OCI-LY3 (cell line): ENCODE measurements around the gene UBAC2.

Experiments used
- H2AFZ ChIP-seq: fragments of 200-600, 300-600 bp; shearing (Covaris generic); 2 replicates; pipeline ENCODE4 v1.6.0; 2014; ENCODE audit warnings: antibody characterized with exemption, low read depth, low read length
- H3K27ac ChIP-seq: fragments of 200-600, 300-600 bp; sonication (generic); 2 replicates; pipeline ENCODE4 v1.5.1; 2014; ENCODE audit warnings: mild to moderate bottlenecking, low read length, moderate library complexity, mixed read lengths
- H3K27me3 ChIP-seq: fragments of 200-600, 300-600 bp; sonication (generic); 2 replicates; pipeline ENCODE4 v1.6.1; 2014; ENCODE audit warnings: low read depth, low read length, mixed read lengths
- H3K36me3 ChIP-seq: fragments of 200-600, 300-600 bp; sonication (generic); replicated peaks from 2 replicates; pipeline ENCODE3; 2014; ENCODE audit warnings: low read depth, low read length, mixed read lengths
- H3K4me1 ChIP-seq: fragments of 300-600, 200-600 bp; sonication (generic); 2 replicates; pipeline ENCODE4 v1.6.1; 2014; ENCODE audit warnings: low read length, mixed read lengths
- H3K4me2 ChIP-seq: fragments of 200-600, 300-600 bp; sonication (generic); 2 replicates; pipeline ENCODE4 v1.6.1; 2014; ENCODE audit warnings: low read length, mixed read lengths
- H3K4me3 ChIP-seq: fragments of 300-600, 200-600 bp; sonication (generic); 2 replicates; pipeline ENCODE4 v1.5.1; 2014; ENCODE audit warnings: antibody characterized with exemption, mild to moderate bottlenecking, low read length, moderate library complexity
- H3K79me2 ChIP-seq: fragments of 300-600, 200-600 bp; shearing (Covaris generic); 2 replicates; pipeline ENCODE4 v1.6.1; 2014; ENCODE audit warnings: mild to moderate bottlenecking, low read length, mixed read lengths
- H3K9ac ChIP-seq: fragments of 300-600, 200-600 bp; shearing (Covaris generic); 2 replicates; pipeline ENCODE4 v1.6.0; 2014; ENCODE audit warnings: mild to moderate bottlenecking, low read length, moderate library complexity
- H3K9me3 ChIP-seq: fragments of 200-600, 300-600 bp; shearing (Covaris generic); 2 replicates; pipeline ENCODE4 v1.6.1; 2014; ENCODE audit warnings: low read length, mixed read lengths; ENCODE audit not compliant: insufficient read depth
- H4K20me1 ChIP-seq: fragments of 200-600, 300-600 bp; sonication (generic); 2 replicates; pipeline ENCODE4 v1.6.1; 2016; ENCODE audit warnings: low read length, mixed read lengths; ENCODE audit not compliant: insufficient read depth
- EZH2phosphoT487 ChIP-seq: fragments of 200-600 bp; shearing (Covaris generic); IDR thresholded peaks from 2 replicates; pipeline ENCODE4 v1.6.1; 2018; ENCODE audit warnings: antibody characterized with exemption, mixed run types, low read depth
- TF ChIP-seq, protein P1 (sequence below): fragments of 200-600, 300-600 bp; sonication (generic); IDR thresholded peaks from 2 replicates; pipeline ENCODE4 v1.5.1; 2014; ENCODE audit warnings: antibody characterized with exemption, low read length, low read depth

UBAC2 gene

GRCh38 chr13:99395436-99395835 is 194.8 kb downstream of the UBAC2 start:
- no peaks in the 10 kb centered on the region for H3K36me3 ChIP-seq
- no peaks in the 10 kb centered on the region for H4K20me1 ChIP-seq
- H3K4me3 ChIP-seq = no peak overlapping the region

GRCh38 chr13:99396446-99396845 is 195.8 kb downstream of the UBAC2 start:
- H2AFZ ChIP-seq = no peak overlapping the region
- H3K4me2 ChIP-seq = no peak overlapping the region
- H3K27ac ChIP-seq = no peak overlapping the region
- H3K4me1 ChIP-seq = no peaks in the 10 kb centered on the region
- no peaks in the 10 kb centered on the region for H4K20me1 ChIP-seq
- no peaks in the 10 kb centered on the region for H3K79me2 ChIP-seq
- H3K9ac ChIP-seq = no peak overlapping the region
- no peaks in the 10 kb centered on the region for H3K36me3 ChIP-seq
- no peak overlapping the region for H3K4me3 ChIP-seq
- no peaks in the 10 kb centered on the region for H3K9me3 ChIP-seq
- TF ChIP-seq EZH2phosphoT487 = no peak
- TF ChIP-seq, protein P1, sequence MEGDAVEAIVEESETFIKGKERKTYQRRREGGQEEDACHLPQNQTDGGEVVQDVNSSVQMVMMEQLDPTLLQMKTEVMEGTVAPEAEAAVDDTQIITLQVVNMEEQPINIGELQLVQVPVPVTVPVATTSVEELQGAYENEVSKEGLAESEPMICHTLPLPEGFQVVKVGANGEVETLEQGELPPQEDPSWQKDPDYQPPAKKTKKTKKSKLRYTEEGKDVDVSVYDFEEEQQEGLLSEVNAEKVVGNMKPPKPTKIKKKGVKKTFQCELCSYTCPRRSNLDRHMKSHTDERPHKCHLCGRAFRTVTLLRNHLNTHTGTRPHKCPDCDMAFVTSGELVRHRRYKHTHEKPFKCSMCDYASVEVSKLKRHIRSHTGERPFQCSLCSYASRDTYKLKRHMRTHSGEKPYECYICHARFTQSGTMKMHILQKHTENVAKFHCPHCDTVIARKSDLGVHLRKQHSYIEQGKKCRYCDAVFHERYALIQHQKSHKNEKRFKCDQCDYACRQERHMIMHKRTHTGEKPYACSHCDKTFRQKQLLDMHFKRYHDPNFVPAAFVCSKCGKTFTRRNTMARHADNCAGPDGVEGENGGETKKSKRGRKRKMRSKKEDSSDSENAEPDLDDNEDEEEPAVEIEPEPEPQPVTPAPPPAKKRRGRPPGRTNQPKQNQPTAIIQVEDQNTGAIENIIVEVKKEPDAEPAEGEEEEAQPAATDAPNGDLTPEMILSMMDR = no peak
- H3K27me3 ChIP-seq = no peaks in the 10 kb centered on the region

More at GRCh38 chr13:99395436-99395835, 194.8 kb downstream of the UBAC2 start:
- Histone ChIP-seq H3K9me3 (no peaks in the 10 kb centered on the region), H3K4me1 (no peaks in the 10 kb centered on the region), H3K27ac (no peak overlapping the region), H3K4me2 (no peak overlapping the region), H2AFZ (no peak overlapping the region), H3K9ac (no peak overlapping the region), H3K27me3 (no peaks in the 10 kb centered on the region), H3K79me2 (no peaks in the 10 kb centered on the region)
- TF ChIP-seq EZH2phosphoT487 = no peak
- TF ChIP-seq, protein P1 = no peak

DNA sequence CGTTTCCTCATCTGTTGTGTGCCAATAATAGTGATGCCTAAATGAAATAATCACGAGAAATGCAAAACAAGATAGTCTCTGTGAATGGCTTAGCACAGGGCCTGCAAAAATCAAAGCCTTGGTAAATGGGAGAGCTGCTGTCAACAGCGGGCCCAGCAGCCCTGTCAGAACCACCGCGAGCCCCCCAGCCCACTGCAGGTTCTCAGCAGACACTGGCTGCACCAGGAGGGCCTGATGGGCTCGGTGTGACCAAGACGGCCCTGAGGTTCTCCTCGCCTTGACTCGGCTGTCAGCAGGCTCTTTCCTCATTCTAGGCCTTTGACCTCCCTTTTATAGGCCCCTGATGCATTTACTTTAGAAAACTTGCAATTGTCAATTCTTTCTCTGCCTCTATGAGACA is 197.4 kb downstream of the UBAC2 start:
- Histone ChIP-seq H3K79me2 (no peaks in the 10 kb centered on the region), H3K4me2 (no peak overlapping the region), H3K4me3 (no peak overlapping the region), H3K27me3 (no peaks in the 10 kb centered on the region), H3K4me1 (no peaks in the 10 kb centered on the region), H3K9ac (no peak overlapping the region), H3K36me3 (no peaks in the 10 kb centered on the region), H4K20me1 (no peaks in the 10 kb centered on the region), H2AFZ (no peak overlapping the region), H3K27ac (no peak overlapping the region), H3K9me3 (no peaks in the 10 kb centered on the region)
- TF ChIP-seq, protein P1 = no peak
- no peak for TF ChIP-seq EZH2phosphoT487

DNA sequence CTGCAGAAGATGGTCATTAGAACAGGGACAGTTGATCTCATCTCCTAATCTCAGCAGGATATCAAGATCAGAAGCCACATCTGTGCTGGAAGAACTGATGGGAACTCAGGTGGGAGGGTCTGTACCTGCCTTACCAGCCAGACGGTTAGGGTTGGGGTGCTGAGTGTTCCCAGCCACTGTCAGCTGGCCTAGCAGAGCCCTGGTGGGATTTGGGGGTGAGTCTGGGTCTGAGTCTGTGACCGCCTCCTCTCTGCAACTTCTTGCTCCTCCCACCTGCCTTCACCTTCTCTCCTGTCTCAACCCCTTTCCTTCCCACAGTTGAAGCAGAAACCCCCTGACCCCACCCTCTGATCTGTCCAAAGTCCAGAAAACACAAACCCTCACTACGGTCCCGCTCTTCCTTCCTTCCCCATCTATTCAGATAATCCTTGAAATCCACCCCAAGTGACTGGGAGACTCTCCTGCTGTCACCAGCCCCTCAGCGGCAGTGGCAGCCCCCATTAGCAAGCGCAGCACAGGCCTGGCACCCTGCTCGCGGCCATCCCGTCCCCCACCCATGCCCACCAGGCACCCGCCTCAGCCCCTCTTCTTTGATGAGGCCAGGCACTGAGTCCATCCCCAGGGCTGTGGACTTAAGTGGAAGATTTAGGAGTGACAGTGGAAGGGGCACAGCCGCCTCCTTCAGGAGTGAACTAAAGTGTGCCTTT is 198.4 kb downstream of the UBAC2 start:
- Histone ChIP-seq H3K27me3 (no peaks in the 10 kb centered on the region), H3K9me3 (no peaks in the 10 kb centered on the region), H3K4me2 (no peak overlapping the region), H2AFZ (no peak overlapping the region), H3K4me3 (no peak overlapping the region), H3K79me2 (no peaks in the 10 kb centered on the region), H3K9ac (no peak overlapping the region), H3K4me1 (no peaks in the 10 kb centered on the region), H4K20me1 (no peaks in the 10 kb centered on the region), H3K27ac (no peak overlapping the region), H3K36me3 (no peaks in the 10 kb centered on the region)
- TF ChIP-seq, protein P1 = no peak
- TF ChIP-seq EZH2phosphoT487 = no peak
